GM19193 (cell line): Measurements from ENCODE around the gene CFAP61.

Source experiments
- POLR2A ChIP-seq: IDR thresholded peaks from 4 replicates; pipeline ENCODE4 v1.6.1; 2011; ENCODE audit not compliant: insufficient read depth, insufficient read length; ENCODE audit errors: extremely low read depth

Gene CFAP61

DNA sequence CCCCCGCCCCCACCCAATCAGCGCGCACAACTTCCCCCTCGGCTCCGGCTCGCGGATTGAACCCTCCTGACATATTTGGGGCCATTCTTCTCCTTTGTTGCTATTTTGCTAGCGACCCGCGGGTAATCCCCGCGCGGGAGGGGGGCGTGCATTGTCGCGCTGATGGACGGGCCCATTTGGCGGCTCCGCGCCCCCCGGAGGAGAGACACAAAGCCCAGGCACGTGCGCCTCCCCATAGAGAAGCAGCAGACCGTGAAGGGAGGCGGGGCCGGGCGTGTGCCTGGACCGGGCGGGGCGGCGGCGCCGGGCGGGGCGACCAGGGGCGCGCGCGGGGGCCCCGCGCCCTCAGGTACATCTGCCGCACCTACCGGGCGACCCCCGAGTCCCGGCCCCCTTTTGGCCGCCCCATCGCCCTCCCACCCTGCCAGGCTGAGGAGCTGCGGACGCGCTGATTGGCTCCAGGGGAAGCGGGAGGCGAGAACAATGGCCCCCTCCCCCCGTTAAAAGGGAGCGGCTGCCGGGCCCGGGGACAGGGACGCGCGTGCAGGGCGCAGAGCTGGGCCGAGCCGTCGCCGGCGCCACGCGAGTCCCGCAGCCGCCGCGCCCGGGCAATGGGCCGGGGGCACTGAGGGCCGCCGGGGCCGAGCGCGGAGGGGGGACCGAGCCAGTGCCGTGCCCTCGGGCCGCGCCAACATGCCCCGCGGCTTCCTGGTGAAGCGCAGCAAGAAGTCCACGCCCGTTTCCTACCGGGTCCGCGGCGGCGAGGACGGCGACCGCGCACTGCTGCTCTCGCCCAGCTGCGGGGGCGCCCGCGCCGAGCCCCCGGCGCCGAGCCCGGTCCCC, 315.5 kb downstream of the CFAP61 start, which contains the start of gene INSM1:
INSM1 (plus strand) TSS at position 530 of the 843 bp plus-strand sequence; CDS start at position 694, 164 bp downstream.
- no peak for TF ChIP-seq POLR2A

- TF ChIP-seq POLR2A, result no peak
These were observed 316.3 kb downstream of the CFAP61 start for GRCh38 chr20:20368418-20369249.

DNA sequence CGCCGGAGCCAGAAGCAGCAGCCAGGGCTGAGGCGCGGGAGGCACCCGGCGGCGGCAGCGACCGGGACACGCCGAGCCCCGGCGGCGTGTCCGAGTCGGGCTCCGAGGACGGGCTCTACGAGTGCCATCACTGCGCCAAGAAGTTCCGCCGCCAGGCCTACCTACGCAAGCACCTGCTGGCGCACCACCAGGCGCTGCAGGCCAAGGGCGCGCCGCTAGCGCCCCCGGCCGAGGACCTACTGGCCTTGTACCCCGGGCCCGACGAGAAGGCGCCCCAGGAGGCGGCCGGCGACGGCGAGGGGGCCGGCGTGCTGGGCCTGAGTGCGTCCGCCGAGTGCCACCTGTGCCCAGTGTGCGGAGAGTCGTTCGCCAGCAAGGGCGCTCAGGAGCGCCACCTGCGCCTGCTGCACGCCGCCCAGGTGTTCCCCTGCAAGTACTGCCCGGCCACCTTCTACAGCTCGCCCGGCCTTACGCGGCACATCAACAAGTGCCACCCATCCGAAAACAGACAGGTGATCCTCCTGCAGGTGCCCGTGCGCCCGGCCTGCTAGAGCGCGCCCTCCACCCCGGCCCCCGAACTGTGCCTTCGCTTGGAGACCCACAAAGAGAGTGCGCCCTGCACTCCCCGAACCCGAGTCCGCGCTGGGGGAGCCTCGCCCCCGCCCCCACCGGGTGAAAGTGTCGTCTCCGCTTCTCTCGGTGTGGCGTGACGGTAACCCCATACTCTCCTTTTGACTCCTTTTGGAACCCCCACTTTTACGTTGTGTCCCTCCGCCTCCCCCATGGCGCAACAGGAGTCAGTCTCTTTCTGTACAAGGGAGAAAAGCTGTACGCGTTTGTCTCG, 317.1 kb downstream of the CFAP61 start:
- TF ChIP-seq POLR2A, result no peak

DNA sequence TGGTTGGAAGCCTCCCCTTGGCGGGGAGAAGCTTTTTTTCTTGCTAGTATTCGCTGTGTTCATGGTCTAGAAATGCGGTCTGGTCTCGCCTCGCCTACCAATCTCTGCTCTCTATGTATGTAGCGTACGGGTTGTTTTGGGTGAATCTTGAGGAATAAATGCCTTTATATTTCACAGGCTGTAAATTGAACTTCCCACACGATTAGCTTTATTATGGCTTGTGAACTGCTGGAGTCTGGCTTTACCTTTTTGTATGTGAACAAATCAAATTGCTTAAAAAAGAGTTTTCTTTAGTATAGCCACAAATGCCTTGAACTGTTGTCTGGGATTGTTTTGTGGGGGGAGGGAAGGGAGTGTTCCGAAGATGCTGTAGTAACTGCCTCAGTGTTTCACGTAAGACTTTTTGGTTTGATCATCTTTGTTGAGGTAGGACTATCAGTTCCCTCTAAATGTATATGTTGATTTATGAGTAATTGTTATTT, 317.8 kb downstream of the CFAP61 start:
- TF ChIP-seq POLR2A, result no peak

DNA sequence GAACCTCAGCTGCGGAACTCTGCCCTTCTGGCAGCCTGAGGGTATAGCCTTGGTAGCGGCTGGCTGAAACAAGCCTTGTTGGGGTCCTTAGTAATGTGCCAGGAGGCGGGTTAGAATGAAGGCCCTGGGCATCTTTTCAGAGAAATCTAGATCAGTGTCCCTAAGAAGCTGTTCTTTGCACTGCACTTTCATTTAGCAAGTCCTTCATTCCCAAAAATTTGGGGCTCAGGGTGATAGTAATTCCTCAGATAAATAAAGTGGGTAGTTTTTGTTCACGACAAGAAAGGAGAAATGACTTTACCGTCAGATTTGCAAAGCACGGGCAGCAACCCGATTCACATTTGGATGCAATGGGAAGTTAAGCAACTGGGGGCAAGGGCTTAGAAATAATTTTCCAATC, 318.8 kb downstream of the CFAP61 start:
- TF ChIP-seq POLR2A, result no peak

DNA sequence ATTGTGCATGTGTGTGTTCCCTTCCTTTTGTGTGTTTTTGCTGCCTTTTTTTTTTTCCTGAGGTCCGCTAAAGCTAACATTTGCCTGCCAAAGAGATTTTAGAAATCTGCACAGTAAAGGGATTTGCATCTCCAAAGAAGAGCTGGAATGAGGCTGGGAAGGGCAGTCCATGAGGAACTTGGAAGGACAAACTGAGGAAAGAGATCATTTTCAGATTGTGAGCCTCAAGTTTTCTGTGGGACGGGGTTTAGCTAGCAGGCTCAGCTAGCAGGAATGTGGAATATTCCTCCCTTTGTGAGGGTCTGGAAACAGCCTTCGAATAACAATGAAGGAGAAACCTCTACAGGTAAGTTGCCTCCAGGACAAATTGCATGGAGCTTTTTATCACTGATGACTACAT, 319.3 kb downstream of the CFAP61 start:
- TF ChIP-seq POLR2A, result no peak

- no peak for TF ChIP-seq POLR2A
These were observed 320.8 kb downstream of the CFAP61 start for GRCh38 chr20:20373091-20373571.

GRCh38 chr20:20375862-20376261, 323.5 kb downstream of the CFAP61 start:
- TF ChIP-seq POLR2A, result no peak

DNA sequence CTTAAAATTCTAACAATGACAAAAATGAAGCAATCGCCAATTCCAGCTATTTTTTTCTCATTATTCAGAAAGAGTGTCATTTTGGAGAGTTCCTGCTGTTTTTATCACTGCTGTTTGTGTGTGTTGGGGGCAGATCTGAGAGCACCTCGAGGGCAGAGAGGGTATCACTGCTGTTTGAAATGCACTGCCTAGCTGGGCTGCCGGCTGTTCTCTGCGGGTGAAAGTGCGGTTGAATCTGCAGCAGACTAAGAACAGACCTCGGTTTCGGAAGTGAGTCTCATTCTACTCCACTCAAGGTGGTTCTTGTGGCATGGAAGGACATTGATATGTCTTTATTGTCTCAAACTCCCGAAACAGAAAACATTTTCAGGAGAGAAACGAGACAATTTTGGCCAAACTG, 333.9 kb downstream of the CFAP61 start:
- no peak for TF ChIP-seq POLR2A

DNA sequence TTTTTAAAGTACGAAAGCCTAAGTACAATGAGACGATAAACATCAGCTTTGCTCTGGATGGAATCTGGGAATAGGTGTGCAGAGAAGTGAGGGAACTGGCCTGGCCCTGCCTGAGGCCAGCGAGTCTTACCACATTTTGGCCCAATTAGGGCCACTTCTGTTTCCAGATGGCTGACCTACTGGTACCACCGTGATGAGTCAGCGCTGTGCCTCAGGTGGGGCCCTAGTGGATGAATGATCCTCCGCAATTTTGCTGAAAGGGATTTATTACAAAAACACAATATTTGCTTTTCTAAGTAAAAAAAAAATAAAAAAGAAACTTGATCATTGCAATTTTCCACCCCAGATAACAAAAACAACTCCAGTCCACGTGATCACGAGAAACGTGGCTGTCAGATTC, 338.1 kb downstream of the CFAP61 start:
- no peak for TF ChIP-seq POLR2A

DNA sequence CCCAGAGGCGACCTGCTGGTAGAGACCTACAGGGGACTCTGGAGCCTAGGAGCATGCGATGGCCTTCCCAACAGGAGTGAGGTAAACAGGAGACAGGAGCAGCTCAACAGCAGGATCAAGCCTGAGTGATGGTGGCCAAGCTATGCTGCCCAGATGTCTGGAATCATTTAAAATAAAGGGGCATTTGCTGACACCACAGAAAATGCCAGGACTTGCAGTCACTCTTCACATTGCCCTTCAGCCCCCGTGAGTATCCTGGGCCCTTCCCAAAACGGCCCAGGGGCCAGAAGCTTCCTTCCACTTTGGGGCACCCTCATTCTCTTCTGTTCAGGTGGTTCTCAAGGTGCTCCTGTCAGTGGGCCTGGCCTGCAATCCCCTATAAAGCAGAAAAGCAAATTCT, 338.8 kb downstream of the CFAP61 start:
- TF ChIP-seq POLR2A, result no peak

DNA sequence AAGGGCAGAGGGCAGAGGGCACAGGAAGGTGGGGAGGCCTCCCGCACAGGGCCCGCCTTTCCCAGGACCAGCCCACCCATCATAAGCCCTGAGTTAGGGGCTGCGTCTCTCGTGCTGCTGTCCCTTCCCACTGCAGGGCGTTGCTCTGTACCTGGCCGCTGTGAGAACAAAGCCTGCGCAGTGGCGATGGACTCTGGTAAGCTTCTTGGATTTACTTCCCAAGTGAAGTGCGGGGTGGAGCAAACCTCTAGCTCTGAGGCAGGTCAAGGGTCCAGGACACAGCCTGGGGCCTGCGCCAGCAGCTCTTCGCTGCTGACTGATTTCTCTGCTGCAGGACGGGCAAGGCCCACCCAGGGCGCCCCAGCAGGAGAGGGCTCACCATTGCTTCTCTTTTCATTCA, 339.4 kb downstream of the CFAP61 start:
- no peak for TF ChIP-seq POLR2A

DNA sequence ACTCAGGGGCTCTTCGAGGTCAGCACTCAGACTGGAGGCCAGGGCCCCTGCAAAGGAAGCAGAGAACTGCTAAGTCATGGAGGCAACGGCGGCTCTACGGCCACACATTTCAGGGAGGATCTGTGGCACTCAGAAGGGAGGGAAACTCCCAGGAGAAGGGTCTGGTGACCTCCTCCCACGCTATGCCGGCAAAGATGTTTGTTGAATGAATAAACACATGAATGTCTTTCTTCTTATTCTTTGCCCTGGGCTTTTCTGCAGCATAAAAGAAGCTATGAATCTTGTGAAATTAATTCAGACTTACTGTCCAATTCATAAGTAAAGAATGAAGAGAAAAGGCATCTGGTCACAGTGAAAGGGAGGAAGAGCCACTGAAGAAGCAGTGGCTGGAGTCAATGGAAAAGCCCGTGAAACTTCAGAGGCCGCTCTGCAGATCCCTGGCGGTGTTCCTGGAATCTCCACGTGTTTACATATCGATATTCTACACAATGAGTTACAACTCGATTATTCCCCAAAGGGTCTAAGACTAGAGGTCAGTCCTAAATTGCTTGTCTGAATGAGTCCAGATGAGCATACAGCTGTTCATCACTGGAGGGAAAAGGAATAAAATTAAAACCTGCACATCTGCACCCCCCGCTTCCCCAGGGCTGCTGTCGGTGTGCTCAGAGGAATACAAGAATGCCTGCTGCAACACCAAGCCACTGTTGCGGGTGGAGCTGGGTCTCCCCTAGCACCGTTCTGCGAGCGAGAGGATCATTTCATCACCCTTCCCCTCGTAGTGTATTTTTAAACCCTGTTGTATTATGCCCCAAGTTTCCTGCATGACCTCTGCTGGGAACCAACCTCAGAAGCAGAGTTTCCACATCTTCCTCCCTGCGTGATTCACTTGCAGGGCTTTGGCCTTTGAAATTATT, 341.1 kb downstream of the CFAP61 start:
- no peak for TF ChIP-seq POLR2A
